Measurements from ENCODE around the gene CLDN19. TPM values are rescaled to one million over a fixed set of nuclear protein-coding genes. Genes with fewer than 3 reads are reported as not detected.
A peak's percentile ranks its signal among the peaks of the same experiment; 100 is the strongest.
"Not testable (repeated sequence)": the region's sequence is repeated elsewhere in the genome, so short reads cannot be mapped to it uniquely, and the experiment has no call there.

The CLDN19 gene
- total RNA-seq, 1 experiment from 2014 or later, result not detected

DNA sequence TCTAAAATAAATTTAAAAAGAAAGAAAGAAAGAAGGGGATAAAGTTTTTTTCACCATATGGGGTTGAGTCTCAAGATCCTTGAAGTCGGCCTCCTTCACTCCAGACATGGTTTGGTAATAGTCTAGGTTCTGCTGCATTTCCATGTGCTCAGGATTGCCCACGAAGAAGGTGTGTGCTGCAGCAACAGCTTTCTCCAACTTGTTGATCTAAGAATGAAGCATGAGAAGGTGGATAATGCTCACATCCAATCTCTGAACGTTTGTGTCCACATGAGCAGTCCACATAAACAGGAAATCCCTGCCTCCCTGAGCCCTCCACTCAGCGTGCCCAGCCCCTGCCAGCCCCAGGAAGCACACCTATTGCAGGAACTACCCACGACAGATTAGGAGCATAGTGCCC lies 22.2 kb upstream of the CLDN19 start:
- no peak for DNase-seq (ENCODE audit: extremely low read depth, low read depth)

DNA sequence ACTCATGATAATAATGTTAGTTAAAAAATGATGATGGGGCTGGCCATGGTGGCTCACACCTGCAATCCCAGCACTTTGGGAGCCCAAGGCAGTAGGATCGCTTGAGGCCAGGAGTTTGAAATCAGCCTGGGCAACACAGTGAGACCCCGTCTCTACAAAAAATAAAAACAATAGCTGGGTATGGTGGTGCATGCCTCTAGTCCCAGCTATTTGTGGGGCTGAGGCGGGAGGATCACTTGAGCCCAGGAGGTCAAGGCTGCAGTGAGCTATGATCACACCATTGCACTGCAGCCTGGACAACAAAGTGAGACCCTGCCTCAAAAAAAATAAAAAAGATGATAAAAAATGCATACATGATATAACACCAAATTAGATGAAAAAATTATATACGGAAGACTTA lies 21.5 kb upstream of the CLDN19 start:
- DNase-seq (ENCODE audit: extremely low read depth, low read depth), result no peak

DNA sequence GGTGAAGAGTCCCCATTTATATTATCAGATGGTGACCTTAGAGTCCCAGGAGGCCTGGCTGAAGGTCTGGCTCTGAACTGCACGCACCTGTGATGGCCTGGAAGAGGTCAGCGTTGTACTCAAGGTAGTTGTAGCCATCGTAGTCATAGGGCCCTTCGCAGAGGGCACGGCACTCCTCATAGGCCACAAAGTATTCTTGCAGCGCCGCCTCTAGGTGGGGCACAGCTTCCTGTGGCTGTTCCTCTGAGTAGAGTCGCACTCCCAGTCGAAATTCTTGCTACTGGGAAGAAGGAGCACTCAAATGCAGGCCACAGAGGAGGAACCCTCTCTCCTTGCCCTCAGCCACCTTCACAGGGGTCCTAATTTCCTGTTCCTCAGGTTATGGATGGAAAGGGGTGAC lies 19.1 kb upstream of the CLDN19 start:
- no peak for DNase-seq (ENCODE audit: extremely low read depth, low read depth)

DNA sequence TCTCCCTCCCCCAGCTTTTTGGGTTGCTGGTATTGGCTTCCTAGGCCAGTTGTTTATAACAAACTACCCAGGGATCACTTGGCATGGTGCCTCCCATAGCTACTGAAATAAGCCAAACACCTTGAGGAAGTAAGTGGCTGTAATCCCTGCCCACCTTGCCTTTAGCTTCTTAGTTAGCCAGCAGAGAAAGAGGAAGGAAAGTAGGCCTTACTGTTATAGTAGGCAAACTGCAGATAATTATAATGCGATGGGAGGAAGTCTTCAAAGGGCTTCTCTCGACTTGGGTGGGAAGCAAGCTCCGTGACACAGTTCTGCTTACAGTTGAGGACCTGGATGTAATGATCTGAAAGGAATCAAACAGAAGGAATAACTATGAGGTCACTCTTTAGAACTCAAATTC lies 18.6 kb upstream of the CLDN19 start:
- DNase-seq (ENCODE audit: extremely low read depth, low read depth), result no peak

DNA sequence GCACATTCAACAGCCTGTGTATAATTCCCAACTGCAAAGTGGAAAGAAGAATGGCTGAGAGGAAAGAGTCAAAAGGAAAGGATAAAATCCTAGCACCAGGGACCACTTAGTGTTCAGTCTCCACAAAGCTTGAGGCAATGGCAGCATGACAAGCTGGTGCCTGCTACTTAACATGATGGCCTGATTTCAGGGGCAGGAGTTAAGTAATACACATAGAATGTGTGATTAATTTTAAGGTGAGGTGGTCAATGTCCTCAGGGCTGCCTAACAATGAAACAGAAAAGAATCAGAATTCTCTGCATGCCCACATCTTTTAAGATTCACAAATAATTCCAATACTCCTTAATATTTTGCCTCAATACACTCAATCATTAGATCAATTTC lies 17.8 kb upstream of the CLDN19 start:
- DNase-seq (ENCODE audit: extremely low read depth, low read depth), result no peak

DNA sequence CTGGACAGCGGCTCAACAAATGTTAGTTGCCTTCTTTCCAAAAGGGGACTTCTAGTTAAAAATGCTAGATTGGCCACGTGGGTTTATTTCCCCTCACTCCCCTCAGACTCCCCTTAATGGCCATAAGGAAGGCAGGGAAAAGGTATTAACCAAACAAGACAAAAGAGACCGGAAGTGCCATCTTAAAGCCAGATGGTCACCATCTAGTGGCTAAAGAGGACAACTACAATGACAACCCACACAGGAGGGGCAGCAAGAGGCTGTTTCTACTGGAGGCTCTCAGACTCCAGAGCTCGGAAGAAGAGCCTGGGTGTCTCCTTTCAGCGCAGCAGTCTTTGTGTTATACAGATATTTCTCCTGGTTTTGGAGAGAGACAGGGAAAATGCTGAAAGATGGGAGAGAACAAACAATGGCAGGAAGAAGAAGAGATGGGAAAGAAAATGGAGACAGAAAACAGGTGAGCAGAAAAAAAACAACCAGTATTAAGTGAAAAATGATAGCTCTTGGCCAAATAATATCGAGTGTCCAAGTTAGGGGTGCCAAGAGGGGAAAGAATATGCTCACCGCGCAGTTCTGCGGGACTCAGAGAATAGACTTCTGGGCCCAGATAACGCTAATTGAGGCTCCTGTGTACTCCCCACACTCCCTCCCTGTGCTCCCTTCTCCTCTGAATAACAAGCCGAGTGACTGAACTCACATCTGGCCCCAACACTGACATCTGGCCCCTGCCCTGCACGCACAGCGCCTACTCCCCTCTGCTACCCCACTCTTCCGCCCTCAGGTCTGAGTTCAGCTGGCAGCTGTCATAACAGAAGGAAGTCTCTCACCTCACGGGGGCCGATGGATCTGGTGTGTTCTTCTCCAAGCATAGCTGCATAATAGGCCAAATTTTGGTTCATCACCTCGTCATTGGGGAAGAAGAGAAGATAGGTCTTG lies 17.2 kb upstream of the CLDN19 start:
- peak; percentile 37 for DNase-seq (ENCODE audit: extremely low read depth, low read depth)

DNA sequence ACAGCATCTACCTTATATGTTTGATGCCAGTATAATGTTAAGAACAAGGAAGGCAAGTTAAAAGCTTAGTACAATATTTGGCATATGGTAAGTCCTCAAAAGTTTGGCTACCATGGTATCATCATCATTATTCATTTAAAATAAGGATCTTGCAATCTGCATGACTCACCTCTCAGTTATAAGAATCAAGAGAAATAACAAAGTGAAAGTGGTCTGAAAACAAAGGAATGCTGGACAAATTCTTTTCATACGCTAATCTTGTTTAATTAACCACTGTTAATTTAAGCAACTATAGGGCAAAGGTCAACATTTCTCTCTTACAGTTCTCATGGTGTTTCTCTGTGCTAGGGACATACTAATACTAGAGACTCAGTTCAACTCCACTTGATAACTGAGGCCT lies 13.0 kb upstream of the CLDN19 start:
- DNase-seq (ENCODE audit: extremely low read depth, low read depth), result no peak

DNA sequence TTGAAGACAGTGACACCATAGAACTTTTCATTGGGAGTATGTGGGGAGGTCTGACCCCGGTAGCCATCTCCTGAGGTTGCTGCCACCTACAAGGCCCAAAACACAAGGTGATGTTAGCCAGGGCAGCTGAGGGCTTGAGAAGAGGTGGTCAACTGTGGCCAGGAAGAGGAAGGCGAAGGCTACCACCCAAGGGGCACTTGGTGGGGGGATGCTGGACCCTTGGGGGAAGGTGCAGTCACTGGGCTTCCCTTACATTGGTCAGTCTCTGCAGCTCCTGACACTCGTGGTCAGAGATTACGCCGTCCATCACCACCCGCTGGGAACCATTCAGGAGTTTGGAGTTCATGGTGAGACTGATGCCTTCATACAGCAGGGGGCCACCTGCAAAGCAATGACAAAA lies 12.2 kb upstream of the CLDN19 start:
- DNase-seq (ENCODE audit: extremely low read depth, low read depth), result no peak

DNA sequence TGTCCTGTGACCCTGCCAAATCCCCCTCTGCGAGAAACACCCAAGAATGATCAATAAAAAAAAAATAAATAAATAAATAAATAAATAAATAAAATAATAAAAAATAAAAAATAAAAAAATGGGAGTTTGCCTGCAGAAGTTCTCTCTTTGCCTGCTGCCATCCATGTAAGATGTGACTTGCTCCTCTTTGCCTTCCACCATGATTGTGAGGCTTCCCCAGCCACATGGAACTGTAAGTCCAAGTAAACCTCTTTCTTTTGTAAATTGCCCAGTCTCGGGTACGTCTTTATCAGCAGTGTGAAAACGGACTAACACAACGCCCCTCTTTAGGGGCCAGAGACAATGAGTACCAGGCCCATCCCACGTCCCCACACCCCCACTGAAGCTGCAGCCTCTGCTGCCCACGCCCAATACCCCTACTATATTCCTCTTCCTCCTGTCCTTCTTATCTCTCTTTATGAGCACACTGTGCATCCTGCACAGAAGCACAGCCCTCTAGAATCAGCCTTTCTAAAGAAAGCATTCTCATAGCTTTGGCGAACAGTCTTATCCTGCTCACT lies 11.6 kb upstream of the CLDN19 start:
- not testable (repeated sequence) for DNase-seq (ENCODE audit: extremely low read depth, low read depth)

DNA sequence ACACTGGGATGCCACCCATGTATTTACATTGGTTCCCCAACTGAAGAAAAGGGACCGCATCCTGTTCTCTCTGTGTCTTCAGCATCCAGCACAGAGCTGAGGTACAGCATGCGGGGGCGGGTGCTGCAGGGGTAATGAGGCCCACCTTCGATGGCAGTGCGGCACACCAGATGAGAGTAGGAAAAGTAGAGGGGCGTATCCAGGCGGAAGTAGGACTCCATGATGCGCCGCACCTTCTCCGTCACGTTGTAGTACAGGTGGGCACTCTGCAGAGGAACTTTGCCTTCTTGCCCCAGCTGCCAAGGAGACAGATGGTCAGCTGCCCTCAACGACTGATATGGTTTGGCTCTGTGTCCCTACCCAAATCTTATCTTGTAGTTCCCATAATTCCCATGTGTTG lies 10.0 kb upstream of the CLDN19 start:
- DNase-seq (ENCODE audit: extremely low read depth, low read depth), result no peak

DNA sequence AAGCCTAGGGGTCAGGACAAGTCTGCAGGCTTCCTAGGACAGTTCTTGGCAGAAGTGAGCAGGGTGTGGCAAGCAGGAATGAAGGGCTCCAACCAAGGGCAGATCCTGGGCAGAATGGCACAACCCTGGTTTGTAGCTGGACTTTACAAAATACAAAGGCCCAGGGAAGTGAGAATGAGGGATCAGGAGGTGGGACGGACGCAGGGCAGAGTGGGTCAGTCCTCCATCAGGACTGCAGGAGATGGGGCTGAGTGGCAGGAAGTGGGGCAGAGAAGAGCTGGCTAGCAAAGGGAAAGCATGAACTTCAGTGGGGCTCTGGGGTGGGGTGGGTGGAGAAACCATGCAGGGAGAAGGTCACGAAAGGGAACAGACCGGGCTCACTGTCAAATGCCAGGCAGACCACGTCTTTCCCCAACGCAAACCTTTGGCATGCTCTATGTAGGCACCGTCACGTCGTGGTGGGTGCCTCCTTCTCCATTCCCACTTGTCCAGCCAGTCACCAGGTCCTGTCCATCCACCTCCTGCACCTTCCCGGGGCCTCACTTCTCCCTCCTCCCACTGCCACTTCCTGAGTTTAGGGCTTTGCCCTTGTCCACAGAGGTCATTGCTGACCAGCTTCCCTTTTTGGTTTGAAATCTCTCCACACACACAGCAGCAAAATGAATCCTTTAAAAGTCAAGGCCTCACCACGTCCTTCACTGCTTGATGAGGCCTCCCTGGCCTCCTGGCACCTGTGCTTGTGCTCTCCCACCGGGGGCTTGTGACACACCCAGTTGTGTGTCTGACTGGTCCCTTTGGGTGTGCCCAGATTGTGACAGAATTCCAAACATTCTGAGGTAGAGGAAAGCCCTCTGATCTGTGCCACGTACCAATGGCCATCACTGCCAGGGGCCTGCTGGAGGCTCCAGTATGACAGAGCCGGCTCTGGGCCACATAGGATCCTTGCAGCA lies 8.7 kb upstream of the CLDN19 start:
- DNase-seq (ENCODE audit: extremely low read depth, low read depth), result no peak

DNA sequence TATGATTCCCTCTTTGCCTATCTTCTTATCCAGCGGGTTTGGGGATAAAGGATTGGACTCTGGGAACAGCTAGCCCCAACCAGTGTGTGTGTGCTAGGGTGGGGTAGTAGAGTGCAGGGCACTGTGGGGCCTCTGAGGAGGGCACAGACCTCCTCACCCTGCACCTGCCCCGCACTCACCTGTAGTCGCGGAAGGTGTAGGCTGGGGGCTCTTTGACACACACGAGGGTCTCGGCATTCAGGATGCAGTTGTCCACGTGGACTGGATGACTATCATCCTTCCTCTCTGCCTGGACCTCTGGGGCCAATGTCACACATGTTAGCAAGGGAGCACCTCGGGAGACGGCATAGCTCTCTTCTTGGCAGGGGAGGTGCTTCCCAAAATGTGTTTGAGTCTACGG lies 8.0 kb upstream of the CLDN19 start:
- DNase-seq (ENCODE audit: extremely low read depth, low read depth), result no peak

DNA sequence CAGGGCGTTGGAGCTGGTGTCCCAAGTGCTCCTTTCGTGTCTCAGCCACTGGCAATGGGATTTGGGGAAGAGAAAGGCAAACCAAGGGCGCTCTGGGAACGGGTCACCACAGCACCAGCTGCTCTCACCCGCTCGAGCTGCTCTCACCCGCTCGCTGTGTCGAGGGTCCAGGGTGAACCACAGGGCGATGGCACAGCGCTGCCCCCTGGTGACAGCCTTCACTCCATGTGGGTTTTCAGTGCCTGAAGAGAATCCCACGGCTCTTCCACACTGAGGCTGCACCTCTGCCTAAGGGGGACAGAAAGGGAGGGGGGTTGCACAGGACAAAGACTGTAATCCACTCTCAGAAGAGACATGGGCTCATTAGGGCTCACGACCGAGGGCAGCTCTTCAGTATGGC lies 7.1 kb upstream of the CLDN19 start:
- DNase-seq (ENCODE audit: extremely low read depth, low read depth), result no peak

DNA sequence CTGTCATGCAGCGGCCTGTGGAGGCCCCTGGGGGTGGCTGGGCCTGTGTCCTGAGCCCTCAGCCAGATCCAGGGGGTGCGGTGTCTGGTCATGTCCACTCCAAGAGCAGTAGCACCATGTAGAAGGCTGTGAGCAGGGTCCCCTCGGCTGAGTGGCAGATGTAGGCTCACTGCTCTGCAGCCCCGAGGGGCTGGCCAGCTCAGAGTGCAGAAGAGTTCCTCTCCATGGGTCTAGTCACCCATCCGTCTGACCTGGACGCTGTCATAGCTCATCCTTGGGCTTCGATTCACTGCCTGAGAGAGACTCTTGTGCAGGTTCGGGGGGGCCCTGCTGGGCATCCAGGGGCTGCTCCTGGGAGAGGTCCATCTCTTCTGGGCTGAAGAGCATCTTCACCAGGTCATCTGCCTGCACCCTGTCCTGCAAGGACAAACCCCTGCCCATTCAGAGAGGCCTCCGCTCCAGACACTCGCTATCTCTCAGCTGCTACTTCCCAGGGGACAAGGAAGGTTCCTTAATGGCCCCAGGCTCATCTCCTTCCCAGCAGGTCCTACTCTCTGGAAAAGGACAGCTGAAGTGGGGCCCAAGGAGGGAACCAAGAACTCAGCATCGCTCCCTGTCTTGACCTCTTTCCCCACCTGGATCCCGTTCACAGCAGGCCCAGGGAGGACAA lies 6.5 kb upstream of the CLDN19 start:
- no peak for DNase-seq (ENCODE audit: extremely low read depth, low read depth)

DNA sequence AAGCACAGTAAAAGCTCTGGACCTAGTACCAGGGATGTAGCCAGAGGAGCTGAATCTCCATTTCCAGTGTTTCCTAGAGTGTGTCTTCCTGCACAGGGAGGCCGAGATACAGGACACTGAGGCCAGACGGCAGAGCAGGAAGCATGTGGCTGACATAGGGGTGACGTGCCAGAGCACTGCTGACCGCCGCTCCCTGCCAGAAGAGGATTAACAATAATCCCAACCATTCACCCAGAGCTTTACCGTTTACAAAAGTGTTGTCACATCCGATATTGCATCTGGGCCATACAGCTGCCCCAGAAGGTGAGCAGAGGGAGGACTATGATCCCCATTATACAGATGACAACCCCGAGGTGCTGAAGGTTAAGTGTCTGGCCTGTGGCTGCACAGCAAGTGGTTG lies 5.8 kb upstream of the CLDN19 start:
- DNase-seq (ENCODE audit: extremely low read depth, low read depth), result no peak

DNA sequence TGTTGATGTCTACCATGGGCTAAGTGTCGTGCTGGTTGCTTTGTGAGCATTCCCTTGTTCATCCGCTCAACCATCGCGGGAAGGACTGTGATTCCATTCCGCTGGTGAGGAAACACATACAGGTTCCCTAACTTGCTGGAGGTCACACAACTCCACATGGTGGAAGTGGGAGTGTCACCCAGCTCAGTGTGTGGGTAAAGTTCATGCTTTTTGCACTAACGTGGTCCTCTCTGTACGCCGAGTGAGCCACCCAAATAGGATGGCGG lies 4.0 kb upstream of the CLDN19 start:
- DNase-seq (ENCODE audit: extremely low read depth, low read depth), result no peak

DNA sequence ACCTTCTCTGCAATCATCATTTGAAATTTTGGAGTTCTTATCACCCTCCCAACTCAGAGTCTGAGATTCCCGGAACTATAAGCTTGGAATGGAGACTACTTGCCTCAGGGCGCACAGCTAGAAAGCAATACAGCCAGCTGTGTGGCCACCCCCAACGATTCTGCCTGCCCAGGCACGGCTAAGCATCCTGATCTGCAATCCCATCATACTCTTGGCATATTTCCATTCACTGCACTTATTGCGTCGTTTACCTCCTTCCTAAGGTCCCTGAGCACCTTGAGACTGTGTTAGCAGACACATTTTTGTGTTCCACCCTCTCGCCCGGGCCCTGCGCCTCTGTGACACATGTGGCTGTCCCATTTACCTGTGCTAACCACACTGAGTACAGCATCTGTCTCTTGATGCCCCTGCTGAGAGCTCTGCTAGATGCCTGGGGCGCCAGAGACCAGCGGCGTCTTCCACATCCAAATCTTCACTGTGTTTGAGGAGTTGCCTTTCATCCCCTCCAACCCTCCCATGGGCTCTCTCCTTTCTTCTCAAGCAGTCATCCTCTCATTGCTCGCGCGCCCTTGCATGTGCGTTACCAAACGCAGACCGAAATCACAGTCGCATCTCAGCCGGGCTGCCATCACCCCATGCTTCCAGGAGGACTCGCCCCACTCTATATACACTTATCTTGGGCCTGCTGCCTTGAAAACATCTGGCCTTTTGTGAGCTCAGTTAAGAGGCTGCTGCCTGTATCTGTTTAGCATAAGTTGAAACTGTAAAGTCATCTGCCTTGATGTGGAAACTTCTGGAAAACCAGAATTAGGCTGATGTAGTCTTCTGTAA lies 3.5 kb upstream of the CLDN19 start:
- no peak for DNase-seq (ENCODE audit: extremely low read depth, low read depth)

DNA sequence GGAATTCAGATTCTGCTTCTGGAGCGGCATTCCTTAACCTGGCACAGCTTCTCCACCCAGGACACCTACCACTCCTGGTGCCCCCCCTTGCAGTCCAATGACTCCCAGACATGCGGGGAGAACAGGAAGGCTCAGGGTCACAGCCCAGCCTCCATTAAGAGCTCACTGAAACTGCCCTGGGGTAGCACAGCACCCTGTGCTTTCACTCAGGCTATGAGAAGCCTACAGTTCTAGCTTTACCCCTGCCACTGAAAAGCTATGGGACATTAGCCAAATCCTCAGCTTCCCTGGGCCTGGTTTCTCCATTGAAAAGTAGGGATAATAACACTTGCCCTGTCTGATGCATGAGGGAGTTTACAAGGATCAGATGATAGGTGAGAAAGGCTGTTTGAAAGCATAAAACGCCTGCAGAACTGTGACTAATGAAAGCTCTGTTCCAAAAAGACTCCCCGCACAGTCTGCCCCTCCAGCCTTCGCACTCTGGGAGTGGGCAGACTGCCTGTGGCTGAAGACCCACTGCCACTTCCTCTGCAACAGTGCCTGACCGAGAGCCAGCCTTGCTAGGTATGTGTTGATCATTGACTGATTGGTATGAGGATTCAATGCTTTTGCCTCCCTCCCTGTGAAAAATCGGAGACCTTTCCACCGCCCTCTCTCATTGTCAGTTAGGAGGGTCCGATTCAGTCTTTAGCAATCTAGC lies 2.7 kb upstream of the CLDN19 start:
- no peak for DNase-seq (ENCODE audit: extremely low read depth, low read depth)

DNA sequence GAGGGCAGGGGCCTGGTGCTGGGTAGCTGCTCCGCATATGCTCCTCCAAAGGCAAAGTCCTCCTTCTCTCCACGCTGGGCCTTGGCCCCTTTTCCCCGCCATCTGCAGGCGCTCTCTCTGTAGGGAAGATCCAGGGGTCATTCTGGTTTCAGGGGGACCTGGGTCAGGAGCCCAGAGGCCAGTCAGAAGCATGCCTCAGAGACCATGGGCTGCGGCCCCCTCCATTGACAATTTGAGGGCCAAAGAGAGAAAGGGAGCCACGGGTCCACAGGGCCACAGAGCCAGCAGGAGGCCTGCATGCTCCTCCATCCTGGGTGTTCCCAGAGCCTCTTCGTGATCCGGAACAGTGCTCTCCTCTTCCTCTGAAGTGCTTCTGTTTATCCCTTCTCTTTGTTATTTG lies 2.1 kb upstream of the CLDN19 start:
- no peak for DNase-seq (ENCODE audit: extremely low read depth, low read depth)

DNA sequence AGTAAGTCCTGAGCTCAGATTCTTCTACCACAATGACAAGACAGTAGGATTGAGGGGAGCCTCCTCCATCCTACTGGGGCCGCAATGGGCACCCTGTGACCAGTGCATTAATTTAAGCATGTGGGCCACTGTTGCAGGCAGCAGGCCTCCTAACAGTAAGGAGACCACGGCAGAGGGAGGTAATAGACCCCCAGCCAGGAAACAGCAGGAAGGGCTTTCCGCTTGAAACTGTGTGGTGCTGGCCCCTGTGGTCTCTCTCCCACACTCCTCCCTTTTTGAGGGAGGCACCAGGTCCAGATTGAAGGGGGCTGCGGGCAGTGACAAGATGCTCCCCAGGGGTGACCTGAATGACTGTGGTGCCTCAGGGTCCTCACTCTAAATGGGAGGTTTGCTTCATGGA lies 1.7 kb upstream of the CLDN19 start:
- DNase-seq (ENCODE audit: extremely low read depth, low read depth), result no peak

All from NCI-H460 (cell line).